Stimulated activated CD4-positive, alpha-beta T cell treated with anti-CD3 and anti-CD28 coated beads, Interleukin-12 subunit alpha, Interleukin-12 subunit beta, amount 100 ng/mL, for 48 hours (primary cell): ENCODE measurements around the gene OR6F1.
A peak's percentile ranks its signal among the peaks of the same experiment; 100 is the strongest.
"Not testable (repeated sequence)": the region's sequence is repeated elsewhere in the genome, so short reads cannot be mapped to it uniquely, and the experiment has no call there.

Source experiments
- DNase-seq, 3 donors: peaks; one replicate each; pipeline ENCODE4 v3.0.0-alpha.2; 2020; ENCODE audit warnings: low read depth in 2 of 3, low spot score in 1 of 3

OR6F1 gene

DNA sequence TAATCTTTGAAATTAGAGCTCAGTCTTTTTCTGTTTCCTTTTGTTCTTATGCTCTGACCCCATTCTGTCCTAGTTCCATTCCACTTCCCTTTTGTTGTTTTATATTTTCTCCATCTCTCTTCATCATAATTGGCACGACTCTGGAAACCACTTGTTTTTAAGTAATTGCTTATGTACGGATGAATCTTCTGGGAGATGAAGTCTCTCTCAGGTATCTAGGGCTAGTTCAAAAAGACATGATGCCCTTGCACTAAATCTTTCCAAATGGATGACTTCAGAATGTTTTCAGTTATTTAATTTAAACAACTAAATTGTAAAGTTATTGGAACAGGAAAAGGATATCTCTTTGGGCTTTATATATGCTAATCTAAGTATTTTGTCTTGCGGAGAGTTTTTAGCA, at the start of gene OR6F1:
OR6F1 (minus strand) TSS at position 101 of the 400 bp plus-strand sequence. CDS start 3,891 bp downstream, outside the sequence.
- DNase-seq, result no peak

DNA sequence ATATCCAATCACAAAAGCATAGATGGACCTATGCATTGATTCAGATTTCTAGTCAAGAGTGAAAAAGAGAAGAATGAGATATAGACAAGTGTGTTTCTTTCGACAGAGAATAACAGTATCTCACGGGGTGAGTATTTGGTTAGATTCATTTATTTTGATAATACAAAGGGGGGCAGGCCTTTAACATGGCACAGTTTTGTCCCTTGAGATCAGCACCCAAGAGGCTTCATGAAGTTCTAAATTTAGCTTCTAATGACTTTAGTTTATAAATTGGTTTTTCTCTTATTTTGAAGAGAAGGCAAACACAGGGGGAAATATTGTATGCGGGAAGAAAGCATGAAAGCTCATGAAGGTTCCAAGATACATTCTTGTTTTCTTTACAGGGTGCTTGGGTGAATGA, 44.0 kb upstream of the OR6F1 start, which contains the start of gene OR1C1:
OR1C1 (minus strand) TSS at position 101 of the 400 bp plus-strand sequence. CDS start 2,150 bp downstream, outside the sequence.
- no peak for DNase-seq

DNA sequence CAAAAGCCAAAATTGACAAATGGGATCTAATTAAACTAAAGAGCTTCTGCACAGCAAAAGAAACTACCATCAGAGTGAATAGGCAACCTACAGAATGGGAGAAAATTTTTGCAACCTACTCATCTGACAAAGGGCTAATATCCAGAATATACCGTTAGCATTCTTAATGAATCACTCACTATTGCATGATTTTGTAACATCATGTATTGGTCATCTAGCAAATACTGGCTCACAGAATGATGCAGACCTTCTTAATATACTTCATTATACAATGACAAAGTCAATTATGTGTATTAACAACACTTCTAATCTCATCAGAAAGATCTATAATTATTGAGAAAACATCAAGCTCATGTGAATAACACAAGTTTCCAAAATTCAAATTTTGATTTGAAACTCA, 37.9 kb upstream of the OR6F1 start:
- DNase-seq, result not testable (repeated sequence)

DNA sequence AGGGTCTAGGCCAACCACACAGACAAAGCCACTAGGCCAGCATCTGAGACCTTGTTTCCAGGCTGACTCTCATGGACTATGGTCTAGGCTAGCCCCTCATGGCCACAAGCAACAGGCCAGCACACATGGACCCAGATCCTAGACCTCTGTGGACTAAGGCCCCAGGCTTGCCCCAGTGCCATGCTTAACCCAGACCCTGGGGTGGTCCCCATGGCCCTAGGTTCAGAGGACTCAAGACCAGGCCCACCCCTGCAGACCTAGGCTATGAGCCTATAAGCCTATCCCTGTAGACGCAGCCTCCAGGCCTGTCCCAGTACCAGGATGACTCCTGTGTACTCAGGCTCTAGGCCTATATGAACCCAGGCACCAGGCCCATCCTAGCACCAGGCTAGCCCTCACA, 33.4 kb upstream of the OR6F1 start:
- DNase-seq, result no peak

DNA sequence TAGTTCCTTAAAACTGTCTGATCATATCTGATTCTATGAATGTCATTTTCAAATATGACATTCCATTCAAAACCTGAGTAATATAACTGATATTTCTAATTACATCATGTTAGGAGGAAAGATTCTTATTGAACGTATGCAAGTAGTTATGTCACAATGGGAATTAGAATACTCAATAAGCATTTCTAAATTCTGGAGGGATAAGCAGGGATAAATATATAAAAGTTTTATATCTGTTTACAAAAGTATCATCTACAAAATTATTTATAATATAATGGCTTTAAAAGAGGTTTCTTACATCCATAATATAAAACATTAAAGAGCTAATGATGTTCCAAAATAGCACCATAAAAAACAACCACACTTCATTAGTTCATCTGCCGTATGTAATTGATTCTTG, 31.6 kb upstream of the OR6F1 start, which contains the start of gene OR14A2:
OR14A2 (minus strand) TSS at position 101 of the 400 bp plus-strand sequence.
- DNase-seq, result no peak

DNA sequence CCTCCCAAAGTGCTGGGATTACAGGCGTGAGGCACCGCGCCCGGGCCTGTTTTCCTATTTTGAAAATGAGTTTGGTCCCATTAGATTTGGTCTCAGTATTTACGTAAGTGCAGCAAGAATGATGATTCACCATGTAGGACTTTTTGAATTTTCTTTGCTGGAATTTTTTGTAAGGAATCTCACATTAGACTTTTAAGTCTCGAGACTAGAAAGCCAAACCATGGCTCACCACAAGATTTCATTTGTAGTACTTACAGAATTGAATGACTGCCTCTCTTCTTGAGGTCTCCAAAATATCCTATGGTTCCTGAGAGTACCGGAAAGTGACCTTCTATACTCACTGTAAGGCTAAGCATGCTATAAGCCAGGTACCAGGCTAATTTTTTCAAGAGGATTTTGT, 31.2 kb upstream of the OR6F1 start:
- DNase-seq, result no peak

DNA sequence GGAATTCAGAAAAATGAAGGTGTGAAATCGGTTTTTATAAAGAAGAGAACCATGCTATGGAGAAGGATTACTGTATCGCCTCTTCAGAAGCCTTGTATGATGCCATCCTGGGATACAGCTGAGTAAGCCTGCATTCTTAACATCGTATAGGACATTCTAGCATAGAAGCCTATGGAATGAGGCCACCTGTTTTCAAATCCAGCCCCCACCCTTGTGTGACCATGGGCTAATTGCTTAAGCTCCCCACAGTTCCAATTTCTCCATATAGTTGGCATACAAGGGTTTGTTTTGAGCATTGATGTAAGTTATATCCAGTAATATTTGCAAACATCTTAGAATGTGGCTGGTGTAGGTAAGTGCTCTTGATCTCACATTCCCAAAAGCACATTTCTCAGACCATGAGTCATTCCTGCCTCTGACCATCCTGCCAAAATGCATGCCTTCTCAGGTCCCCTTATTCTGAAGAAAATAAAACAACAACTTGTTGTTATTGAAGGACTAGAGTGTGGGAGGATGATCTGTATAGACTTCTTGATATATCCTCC, 30.0 kb upstream of the OR6F1 start:
- DNase-seq, result no peak

DNA sequence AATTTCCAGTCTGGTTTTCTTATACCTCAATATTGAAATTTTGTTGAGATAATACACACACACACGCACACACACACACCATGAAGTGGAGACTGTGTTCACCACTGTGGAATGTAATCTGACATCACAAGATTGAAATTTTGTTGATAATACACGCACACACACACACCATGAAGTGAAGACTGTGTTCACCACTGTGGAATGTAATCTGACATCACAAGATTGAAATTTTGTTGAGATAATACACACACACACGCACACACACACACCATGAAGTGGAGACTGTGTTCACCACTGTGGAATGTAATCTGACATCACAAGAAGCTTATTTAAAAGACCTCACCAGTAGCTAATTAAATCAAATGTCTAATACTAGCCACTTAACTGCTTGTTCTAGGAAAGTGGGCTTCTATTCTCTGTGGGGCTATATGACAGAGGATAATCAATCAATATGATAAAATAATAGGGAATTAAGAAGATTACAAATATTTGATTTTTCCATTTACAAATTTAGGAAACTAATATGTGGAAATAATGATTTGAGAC, 25.8 kb upstream of the OR6F1 start:
- not testable (repeated sequence) for DNase-seq

DNA sequence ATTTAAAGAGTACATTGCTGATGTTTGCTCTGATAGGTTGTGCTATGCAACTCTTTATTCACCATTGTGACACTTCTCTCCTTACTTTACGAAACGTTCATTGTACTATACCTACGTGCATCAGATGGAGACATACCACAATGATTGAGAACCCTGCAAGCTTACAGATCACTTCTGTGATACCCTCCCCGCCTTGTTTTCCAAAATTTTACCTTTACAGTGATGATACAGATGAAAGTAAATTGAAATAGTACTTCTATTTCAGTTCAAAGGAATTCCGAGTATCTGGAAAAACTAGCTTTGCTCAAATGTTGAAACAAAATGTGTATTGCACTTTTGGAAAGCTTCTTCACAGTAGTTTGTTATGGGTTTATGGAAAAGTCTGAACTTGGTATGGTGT, 25.3 kb upstream of the OR6F1 start:
- DNase-seq, result no peak

DNA sequence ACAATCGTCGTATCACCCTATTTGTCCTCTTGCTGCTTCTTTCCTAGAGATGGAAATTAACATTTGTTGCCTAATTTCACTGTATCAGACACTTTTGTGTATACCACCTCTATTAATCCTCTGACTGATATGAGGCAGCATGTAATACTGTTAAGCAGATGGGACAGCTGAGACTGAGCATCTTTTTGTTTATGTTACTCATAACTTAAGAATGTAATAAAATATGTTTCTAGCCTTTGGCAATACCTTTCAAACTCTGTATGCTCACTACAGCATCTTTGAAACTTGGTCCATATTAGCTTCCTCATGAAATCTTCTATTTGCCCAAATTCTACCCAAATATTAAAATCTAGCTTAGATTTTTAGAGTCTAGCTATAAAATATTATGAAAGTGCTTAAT, 24.3 kb upstream of the OR6F1 start:
- DNase-seq, result no peak

DNA sequence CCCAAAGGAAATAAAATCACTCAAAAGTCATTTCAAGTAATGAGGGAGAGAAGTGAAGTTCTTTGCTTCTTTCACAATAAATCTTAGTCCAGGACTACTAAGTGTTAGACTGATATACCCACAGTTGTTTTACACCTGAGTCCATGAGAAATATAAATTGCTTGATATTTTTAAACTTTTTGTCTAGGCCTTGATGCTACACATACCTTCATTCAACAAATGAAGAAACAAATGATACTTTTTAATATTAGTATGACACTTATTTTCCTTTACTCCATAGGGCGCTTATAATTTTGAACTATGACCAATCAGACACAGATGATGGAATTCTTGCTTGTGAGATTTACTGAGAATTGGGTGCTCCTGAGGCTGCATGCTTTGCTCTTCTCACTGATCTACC, 21.9 kb upstream of the OR6F1 start, which contains the start of gene OR14K1:
OR14K1 (plus strand) TSS at position 301 of the 400 bp plus-strand sequence; CDS start at position 301, 0 bp downstream.
- no peak for DNase-seq

DNA sequence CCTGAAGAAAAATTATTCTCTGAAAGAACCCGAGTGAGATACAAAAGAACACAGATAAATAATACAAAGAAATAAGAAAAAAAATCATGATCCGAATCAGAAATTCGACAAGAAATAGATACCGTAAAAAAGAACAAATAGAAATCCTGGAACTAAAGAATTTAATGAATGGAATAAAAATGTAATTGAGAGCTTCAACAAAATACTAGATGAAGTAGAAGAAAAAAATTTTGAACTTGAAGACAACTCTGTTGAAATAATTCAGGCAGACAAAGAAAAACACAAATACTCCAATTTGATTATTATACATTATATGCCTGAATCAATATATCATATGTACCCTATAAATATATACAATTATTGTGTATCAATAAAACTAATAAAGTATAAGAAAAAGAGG, 4.8 kb upstream of the OR6F1 start:
- DNase-seq, result no peak

DNA sequence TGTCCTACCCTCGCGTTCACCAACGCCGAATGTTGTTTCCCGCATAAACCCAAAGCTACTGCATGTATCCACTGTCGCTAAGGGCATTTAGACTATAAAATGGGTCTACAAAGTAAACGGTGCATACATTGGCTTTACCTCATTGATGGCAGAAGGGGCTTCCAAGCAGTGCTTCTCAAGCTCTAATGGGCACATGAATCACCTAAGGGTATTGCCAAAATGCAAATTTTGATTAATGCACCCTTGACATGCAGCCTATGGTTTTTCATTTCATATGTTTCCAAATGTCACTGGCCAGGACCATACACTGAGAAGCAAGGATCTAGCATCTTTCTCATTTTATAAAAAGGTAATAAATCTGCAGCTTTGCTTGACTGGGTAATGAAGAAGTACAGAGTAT, 2.7 kb downstream of the OR6F1 start:
- no peak for DNase-seq

DNA sequence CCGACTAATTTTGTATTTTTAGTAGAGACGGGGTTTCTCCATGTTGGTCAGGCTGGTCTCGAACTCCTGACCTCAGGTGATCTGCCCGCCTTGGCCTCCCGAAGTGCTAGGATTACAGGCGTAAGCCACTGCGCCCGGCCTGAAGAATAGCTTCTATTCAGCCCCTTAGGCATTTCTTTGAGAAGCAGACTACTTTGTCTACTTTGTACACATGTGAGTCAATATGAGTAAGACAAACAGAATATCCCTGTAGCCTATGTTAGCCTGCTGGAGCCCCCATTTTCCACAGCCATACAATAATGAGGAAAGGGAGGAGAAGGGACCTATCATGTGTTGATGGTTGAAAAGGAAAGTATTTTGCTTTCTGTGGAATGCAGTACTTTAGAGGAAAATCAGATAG, 5.8 kb downstream of the OR6F1 start:
- not testable (repeated sequence) for DNase-seq

DNA sequence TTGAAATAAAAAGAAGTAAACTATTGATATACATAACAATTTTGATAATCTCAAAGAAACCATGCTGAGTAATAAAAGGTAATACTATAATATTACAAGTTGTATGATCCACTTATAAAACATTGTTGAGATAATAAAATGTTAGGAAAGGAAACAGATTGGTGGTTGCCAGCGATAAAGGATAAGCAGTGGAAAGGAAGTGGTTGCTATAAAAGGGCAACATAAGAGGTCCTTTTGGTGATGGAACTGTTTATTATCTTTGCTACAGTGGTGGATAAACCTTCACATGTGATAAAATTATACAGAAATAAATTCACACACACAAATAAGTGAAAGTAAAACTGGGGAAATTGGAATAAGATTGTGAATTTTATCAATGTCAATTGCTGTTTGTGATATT, 15.1 kb downstream of the OR6F1 start:
- DNase-seq, result no peak

DNA sequence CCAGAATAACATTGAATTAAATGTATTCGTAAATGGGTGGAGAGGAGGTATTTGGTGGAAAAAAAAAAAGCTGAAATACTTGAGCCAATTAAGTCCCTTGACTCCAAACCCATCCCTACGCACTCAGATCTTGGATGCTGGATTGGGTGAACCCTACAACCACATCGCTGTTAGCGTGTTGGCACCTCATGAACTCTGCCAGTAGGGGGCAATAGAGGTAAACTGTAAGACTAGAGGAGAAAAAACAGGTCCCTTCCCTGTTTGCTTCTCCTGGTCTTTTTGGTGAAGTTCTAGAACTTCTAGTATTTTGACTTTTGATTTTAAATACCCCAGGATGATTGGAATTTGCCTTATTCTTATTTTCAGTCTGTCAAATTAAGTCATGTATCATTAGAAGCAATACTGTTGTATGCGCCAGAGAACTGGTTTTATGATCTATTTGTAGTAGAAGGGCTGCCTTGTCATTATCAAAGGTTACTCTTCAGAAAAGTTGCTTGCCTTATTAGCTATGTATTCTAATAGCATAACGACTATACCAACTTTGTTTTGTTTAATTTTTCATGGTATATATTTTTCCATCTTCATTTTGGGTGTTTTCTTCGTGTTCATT, 35.1 kb downstream of the OR6F1 start:
- DNase-seq, result peak; percentile 10 to 41 (median 10)

DNA sequence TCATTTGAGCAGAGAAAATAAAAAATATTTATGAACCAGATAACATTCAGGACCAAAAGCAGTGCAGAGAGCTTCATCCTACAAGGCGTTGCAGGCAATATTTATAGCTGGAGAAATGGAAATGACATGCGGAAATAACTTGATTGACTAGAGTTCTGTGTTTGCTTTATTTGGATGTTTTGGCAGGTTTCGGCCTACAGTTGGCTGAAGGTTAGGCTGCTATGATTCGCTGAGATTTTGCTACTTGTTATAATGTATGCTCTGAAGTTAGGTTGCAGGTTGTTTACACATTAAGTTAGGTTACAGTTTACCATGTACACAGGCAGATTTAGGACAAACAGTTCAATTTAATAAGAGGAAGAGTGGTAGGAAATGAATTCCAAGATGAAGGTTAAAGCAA, 36.3 kb downstream of the OR6F1 start:
- no peak for DNase-seq

DNA sequence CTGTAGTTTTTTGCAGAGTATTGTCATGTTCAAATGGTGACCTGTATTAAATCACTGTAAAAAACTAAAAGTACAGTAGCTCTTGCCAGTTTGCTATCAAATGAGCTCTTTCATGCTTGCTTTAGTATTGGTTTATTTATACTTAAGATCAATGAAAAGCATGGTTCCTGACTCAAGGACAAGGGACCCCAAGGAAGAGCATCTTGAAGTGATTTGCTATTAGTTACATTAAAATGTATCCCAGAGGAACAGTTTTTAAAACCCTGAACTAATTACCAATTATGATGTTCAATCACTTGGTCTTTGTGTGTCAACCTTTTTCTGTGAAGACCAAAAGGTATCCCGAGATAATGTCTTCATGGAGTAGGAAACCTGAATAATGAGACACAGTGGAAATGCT, 36.8 kb downstream of the OR6F1 start, which contains the start of gene OR13G1:
OR13G1 (minus strand) TSS at position 101 of the 400 bp plus-strand sequence. CDS start 6,698 bp downstream, outside the sequence.
- DNase-seq, result no peak

DNA sequence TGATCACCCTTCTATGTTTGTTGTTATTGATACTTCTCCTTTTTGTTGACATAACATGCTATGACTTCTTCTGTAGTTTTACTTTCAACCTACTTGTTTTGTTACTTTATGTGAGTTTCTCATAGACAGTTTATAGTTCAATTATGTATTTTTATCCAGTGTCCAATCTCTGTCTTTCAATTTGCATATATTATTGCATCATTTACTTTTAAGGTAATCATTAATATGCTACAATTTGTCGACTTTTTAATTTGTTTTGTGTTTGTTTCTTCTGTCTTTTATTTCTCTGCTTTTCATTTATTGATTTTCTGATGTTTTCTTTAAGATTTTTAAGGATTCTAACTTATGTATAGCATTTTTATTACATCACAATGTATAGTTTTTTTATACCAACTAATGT, 47.2 kb downstream of the OR6F1 start:
- no peak for DNase-seq
